Vagina (tissue), 2 donors: ENCODE data around the gene OTP. TPM values are rescaled to one million over a fixed set of nuclear protein-coding genes. Genes with fewer than 3 reads are reported as not detected.
"Not testable (repeated sequence)": the region's sequence is repeated elsewhere in the genome, so short reads cannot be mapped to it uniquely, and the experiment has no call there.

Source experiments
- DNase-seq, 2 donors: peaks; one replicate each; pipeline ENCODE4 v3.0.0-alpha.2; 2017; ENCODE audit errors: extremely low spot score in 2 of 2
- H3K27ac ChIP-seq: fragments of 200-600 bp; sonication (generic); one replicate; pipeline ENCODE4 v1.5.1; 2019
- H3K27me3 ChIP-seq: fragments of 200-600 bp; sonication (generic); one replicate; pipeline ENCODE4 v1.5.1; 2019
- H3K36me3 ChIP-seq, 2 donors: fragments of 200-600 bp; sonication (generic); one replicate each; pipeline ENCODE4 v1.5.1; 2017 to 2019
- H3K4me1 ChIP-seq: fragments of 200-600 bp; sonication (generic); one replicate; pipeline ENCODE4 v1.5.1; 2019
- H3K4me3 ChIP-seq, 2 donors: fragments of 200-600 bp; sonication (generic); 1 replicate in 1 of 2; 2 replicates in 1 of 2; pipeline ENCODE4 v1.5.1; 2016 to 2019
- H3K9me3 ChIP-seq: fragments of 200-600 bp; sonication (generic); one replicate; pipeline ENCODE4 v1.5.1; 2019
- POLR2A ChIP-seq, 2 donors: fragments of 450-650 bp; IDR thresholded peaks; one replicate each; pipeline ENCODE4 v1.6.1; 2017; ENCODE audit warnings: antibody characterized with exemption in 2 of 2, mild to moderate bottlenecking in 2 of 2, moderate library complexity in 2 of 2
- POLR2AphosphoS5 ChIP-seq, 2 donors: sonication (generic); formaldehyde crosslinking; IDR thresholded peaks; one replicate each; pipeline ENCODE4 v1.9.0; 2017; ENCODE audit warnings: antibody characterized with exemption in 2 of 2, mild to moderate bottlenecking in 2 of 2, low read depth in 1 of 2; ENCODE audit not compliant: insufficient read depth in 1 of 2
- intact Hi-C: fragments of 100-400 bp; cut with DNase I; formaldehyde crosslinking; loops from one replicate; pipeline ENCODE4 v1.15.1; 2023
- total RNA-seq: library from RNA; depleted of rRNA; stranded (reverse); fragments of >200 nt; gene quantifications from one replicate; pipeline ENCODE4 v1.2.3, GENCODE V29; 2016
- TF ChIP-seq, protein P1 (sequence below), 3 experiments: fragments of 450-650 bp in 2 of 3; fragments of 200-600 bp in 1 of 3; sonication (generic) in 1 of 3; IDR thresholded peaks; one replicate each; pipeline ENCODE4 v1.5.1; 2017 to 2019; ENCODE audit warnings: antibody characterized with exemption in 3 of 3, mild to moderate bottlenecking in 2 of 3, moderate library complexity in 2 of 3

The OTP gene
- total RNA-seq, 1 donor from 2014 or later: not detected

DNA sequence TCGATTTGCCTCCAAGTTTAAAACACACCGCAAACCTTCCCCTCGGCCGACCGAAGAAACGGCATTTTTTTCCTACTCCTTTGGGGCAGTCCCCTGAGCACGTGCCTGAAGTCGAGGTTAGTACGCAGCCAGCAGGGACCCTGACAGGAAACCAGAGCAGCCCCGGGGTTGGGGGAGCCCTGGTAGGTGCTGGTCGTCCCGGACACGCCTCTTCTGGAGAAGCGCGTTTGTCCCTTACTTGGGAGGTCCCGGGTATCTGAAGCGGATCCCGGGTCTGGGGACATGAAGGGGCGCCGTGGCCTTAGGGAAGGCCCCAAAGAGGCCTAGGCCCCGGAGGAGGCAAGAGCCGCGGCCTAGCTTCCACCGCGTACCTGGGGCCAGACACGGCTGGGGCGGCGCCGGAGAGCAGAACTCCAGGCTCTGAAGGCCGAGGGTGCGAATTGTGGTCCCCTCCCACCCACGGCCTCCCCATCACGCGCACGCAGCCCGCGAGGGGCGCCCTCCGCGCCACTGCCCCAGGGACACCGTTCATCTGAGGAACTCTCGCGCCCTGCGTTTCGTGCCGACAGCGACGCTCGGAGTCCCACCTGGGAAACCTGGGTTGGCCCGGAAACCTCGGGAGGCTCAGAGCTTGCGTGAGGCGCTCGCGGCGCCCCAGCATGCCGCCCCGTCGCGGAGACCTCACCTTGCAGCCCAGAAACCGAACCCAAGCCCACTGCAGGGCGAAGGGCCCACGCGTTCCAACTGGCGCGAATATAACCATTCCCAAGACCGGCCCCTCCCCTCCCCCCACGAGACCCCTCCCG is 10.4 kb downstream of the OTP start:
- H3K4me3 ChIP-seq: no peak overlapping the region
- H3K27ac ChIP-seq: no peak overlapping the region
- no peaks in the 10 kb centered on the region for H3K9me3 ChIP-seq
- no peaks in the 10 kb centered on the region for H3K36me3 ChIP-seq
- intact Hi-C loops: no loop called here
- H3K4me1 ChIP-seq: peaks cover 23% of the 10 kb centered on the region
- TF ChIP-seq, protein P1, sequence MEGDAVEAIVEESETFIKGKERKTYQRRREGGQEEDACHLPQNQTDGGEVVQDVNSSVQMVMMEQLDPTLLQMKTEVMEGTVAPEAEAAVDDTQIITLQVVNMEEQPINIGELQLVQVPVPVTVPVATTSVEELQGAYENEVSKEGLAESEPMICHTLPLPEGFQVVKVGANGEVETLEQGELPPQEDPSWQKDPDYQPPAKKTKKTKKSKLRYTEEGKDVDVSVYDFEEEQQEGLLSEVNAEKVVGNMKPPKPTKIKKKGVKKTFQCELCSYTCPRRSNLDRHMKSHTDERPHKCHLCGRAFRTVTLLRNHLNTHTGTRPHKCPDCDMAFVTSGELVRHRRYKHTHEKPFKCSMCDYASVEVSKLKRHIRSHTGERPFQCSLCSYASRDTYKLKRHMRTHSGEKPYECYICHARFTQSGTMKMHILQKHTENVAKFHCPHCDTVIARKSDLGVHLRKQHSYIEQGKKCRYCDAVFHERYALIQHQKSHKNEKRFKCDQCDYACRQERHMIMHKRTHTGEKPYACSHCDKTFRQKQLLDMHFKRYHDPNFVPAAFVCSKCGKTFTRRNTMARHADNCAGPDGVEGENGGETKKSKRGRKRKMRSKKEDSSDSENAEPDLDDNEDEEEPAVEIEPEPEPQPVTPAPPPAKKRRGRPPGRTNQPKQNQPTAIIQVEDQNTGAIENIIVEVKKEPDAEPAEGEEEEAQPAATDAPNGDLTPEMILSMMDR (IDR thresholded peaks at IDR 0.05): no peak
- TF ChIP-seq POLR2AphosphoS5 (IDR thresholded peaks at IDR 0.05; ENCODE audit: insufficient read depth in 1 of 2, low read depth in 1 of 2) (no peak), POLR2A (IDR thresholded peaks at IDR 0.05) (no peak)
- no peak for DNase-seq
- H3K27me3 ChIP-seq: peaks cover 21% of the 10 kb centered on the region

DNA sequence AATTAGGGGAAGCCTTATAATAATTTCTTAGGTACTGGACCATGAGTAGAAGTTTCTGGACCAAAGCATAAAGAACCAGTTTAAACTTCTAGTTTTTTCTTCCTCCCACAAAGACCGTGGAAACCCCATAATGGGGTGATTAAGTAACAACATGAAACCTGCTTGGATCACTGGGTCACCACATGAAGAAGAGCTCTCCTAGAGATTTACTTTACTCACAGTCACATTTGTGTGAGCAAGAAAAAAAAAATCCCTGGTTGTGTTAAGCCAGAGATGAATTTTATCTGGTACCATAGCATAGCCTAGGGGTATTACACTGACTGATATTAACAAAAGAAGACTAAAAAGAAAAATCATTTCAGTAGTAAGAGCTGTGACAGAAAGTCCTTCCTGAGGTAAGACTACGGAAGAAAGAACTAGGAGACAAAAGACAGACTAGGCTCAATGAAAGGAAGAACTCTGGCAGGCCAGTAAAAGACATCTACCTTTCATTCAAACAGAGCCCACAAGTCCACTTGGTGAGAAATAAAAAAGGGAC is 15.2 kb downstream of the OTP start:
- H3K27me3 ChIP-seq: peaks cover 2% of the 10 kb centered on the region
- peaks cover 1% of the 10 kb centered on the region for H3K4me1 ChIP-seq
- intact Hi-C loops: no loop called here
- no peaks in the 10 kb centered on the region for H3K9me3 ChIP-seq
- no peaks in the 10 kb centered on the region for H3K36me3 ChIP-seq
- TF ChIP-seq POLR2AphosphoS5 (IDR thresholded peaks at IDR 0.05; ENCODE audit: insufficient read depth in 1 of 2, low read depth in 1 of 2) (no peak), POLR2A (IDR thresholded peaks at IDR 0.05) (no peak)
- TF ChIP-seq, protein P1 (IDR thresholded peaks at IDR 0.05): no peak
- H3K4me3 ChIP-seq: no peak overlapping the region
- no peak overlapping the region for H3K27ac ChIP-seq
- no peak for DNase-seq

- H3K4me1 ChIP-seq: no peaks in the 10 kb centered on the region
- H3K9me3 ChIP-seq: no peaks in the 10 kb centered on the region
- TF ChIP-seq POLR2A (IDR thresholded peaks at IDR 0.05): no peak
- TF ChIP-seq POLR2AphosphoS5 (IDR thresholded peaks at IDR 0.05; ENCODE audit: insufficient read depth in 1 of 2, low read depth in 1 of 2): no peak
- TF ChIP-seq, protein P1 (IDR thresholded peaks at IDR 0.05): no peak
- no peaks in the 10 kb centered on the region for H3K36me3 ChIP-seq
- H3K27me3 ChIP-seq: peaks cover 3% of the 10 kb centered on the region
- no peak overlapping the region for H3K27ac ChIP-seq
- no peak for DNase-seq
- no peak overlapping the region for H3K4me3 ChIP-seq
- intact Hi-C loops: no loop called here
These were observed 17.1 kb downstream of the OTP start for GRCh38 chr5:77621440-77621839.

DNA sequence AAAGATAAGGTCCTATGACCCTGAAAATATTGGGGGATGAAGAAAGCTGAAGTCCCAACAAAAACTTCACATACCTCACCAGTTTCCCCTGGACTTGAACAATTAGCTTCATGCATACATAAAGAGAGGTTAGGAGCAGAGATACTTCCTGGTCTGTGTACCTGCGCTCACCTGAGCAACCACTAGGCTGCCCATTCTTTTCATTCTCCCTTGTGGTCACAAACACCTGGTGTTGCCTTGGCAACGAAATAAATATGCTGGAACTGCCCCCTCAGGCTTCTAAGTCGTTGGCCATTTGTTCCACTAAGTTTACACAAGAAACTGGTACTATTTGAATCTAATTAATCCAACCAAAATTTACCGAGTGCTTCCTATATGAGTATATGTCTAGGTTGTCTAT is 18.1 kb downstream of the OTP start:
- no peak overlapping the region for H3K27ac ChIP-seq
- no peaks in the 10 kb centered on the region for H3K9me3 ChIP-seq
- no peaks in the 10 kb centered on the region for H3K4me1 ChIP-seq
- H3K4me3 ChIP-seq: no peak overlapping the region
- no peak for DNase-seq
- H3K27me3 ChIP-seq: peaks cover 4% of the 10 kb centered on the region
- intact Hi-C loops: no loop called here
- TF ChIP-seq, protein P1 (IDR thresholded peaks at IDR 0.05): no peak
- TF ChIP-seq POLR2A (IDR thresholded peaks at IDR 0.05) (no peak), POLR2AphosphoS5 (IDR thresholded peaks at IDR 0.05; ENCODE audit: insufficient read depth in 1 of 2, low read depth in 1 of 2) (no peak)
- no peaks in the 10 kb centered on the region for H3K36me3 ChIP-seq

GRCh38 chr5:77616920-77617319 is 21.6 kb downstream of the OTP start:
- intact Hi-C loops: no loop called here
- Histone ChIP-seq H3K4me1 (no peaks in the 10 kb centered on the region), H3K27me3 (peaks cover 4% of the 10 kb centered on the region), H3K9me3 (no peaks in the 10 kb centered on the region), H3K4me3 (no peak overlapping the region), H3K27ac (no peak overlapping the region), H3K36me3 (no peaks in the 10 kb centered on the region)
- TF ChIP-seq, protein P1 (IDR thresholded peaks at IDR 0.05): no peak
- no peak for TF ChIP-seq POLR2A (IDR thresholded peaks at IDR 0.05)
- TF ChIP-seq POLR2AphosphoS5 (IDR thresholded peaks at IDR 0.05; ENCODE audit: insufficient read depth in 1 of 2, low read depth in 1 of 2): no peak
- DNase-seq: no peak

GRCh38 chr5:77608927-77609326 is 29.6 kb downstream of the OTP start:
- DNase-seq, H3K4me3 ChIP-seq, H3K27ac ChIP-seq, H3K27me3 ChIP-seq, H3K9me3 ChIP-seq, H3K4me1 ChIP-seq, H3K36me3 ChIP-seq, intact Hi-C loops: not testable (repeated sequence)
